T-cell (primary cell): ENCODE data around the gene PCDHA6. TPM values are rescaled to one million over a fixed set of nuclear protein-coding genes. Genes with fewer than 3 reads are reported as not detected.
"Not testable (repeated sequence)": the region's sequence is repeated elsewhere in the genome, so short reads cannot be mapped to it uniquely, and the experiment has no call there.

Experiments
- ATAC-seq, 4 experiments: fragments of 200-7000 bp in 3 of 4; fragments of 150-1000 bp in 1 of 4; cut with Tn5 transposase; replicated peaks in 1 of 4; 1 replicate in 3 of 4; 2 replicates in 1 of 4; pipeline ENCODE4 v1.10.0; 2021; ENCODE audit warnings: moderate library complexity in 3 of 4, mild to moderate bottlenecking in 2 of 4, moderate number of reproducible peaks in 1 of 4
- CTCF ChIA-PET, 2 donors: fragments of 300-600 bp; sonication (Branson Sonifier 250); formaldehyde crosslinking; loops; one replicate each; lab custom pipeline; 2022; ENCODE audit warnings: antibody characterized with exemption in 2 of 2; lab: Charles Lee
- POLR2A ChIA-PET, 2 donors: fragments of 300-600 bp; sonication (Branson Sonifier 250); formaldehyde crosslinking; loops; one replicate each; lab custom pipeline; 2022; ENCODE audit warnings: antibody characterized with exemption in 2 of 2; lab: Charles Lee
- DNase-seq, 35 experiments: peaks; one replicate each; pipeline versions ENCODE4 v3.0.0 to v3.0.0-alpha.2; 2013 to 2023
- H3K27ac ChIP-seq: one replicate; pipeline ENCODE4 v1.5.1; 2013; ENCODE audit warnings: low read length
- H3K27me3 ChIP-seq, 2 experiments: replicated peaks in 1 of 2; 1 replicate in 1 of 2; 2 replicates in 1 of 2; pipeline versions ENCODE4 v1.6.1 to v1.7.0; 2013; ENCODE audit warnings: low read length in 1 of 2, mixed read lengths in 1 of 2; ENCODE audit not compliant: control insufficient read depth in 2 of 2, insufficient read depth in 2 of 2; ENCODE audit errors: extremely low read depth in 1 of 2
- H3K36me3 ChIP-seq, 2 donors: 1 replicate in 1 of 2; 2 replicates in 1 of 2; pipeline versions ENCODE4 v1.6.1 to v1.7.0; 2013; ENCODE audit warnings: low read length in 1 of 2; ENCODE audit not compliant: control insufficient read depth in 2 of 2, insufficient read depth in 1 of 2; ENCODE audit errors: extremely low read depth in 1 of 2
- H3K4me1 ChIP-seq, 2 experiments: 1 replicate in 1 of 2; 2 replicates in 1 of 2; pipeline versions ENCODE4 v1.6.1 to v1.7.0; 2013; ENCODE audit warnings: low read length in 2 of 2, mixed read lengths in 1 of 2; ENCODE audit not compliant: insufficient read depth in 2 of 2, control insufficient read depth in 1 of 2; ENCODE audit errors: extremely low read depth in 1 of 2
- H3K4me3 ChIP-seq, 2 donors: 1 replicate in 1 of 2; 2 replicates in 1 of 2; pipeline versions ENCODE4 v1.5.1 to v1.7.0; 2013; ENCODE audit warnings: mild to moderate bottlenecking in 2 of 2, low read length in 1 of 2, moderate library complexity in 1 of 2; ENCODE audit not compliant: control insufficient read depth in 1 of 2; ENCODE audit errors: extremely low read depth in 1 of 2
- H3K9me3 ChIP-seq: 2 replicates; pipeline ENCODE4 v1.7.0; 2013
- H3K27ac Mint-ChIP-seq, 2 donors: one replicate each; pipeline ENCODE4 v1.8.0; 2020 to 2021; ENCODE audit warnings: mild to moderate bottlenecking in 2 of 2, mixed read lengths in 2 of 2
- H3K27me3 Mint-ChIP-seq, 2 donors: one replicate each; pipeline ENCODE4 v1.8.0; 2021 to 2022; ENCODE audit warnings: mixed read lengths in 2 of 2
- H3K36me3 Mint-ChIP-seq: one replicate; pipeline ENCODE4 v1.8.0; 2021; ENCODE audit warnings: mixed read lengths
- H3K4me1 Mint-ChIP-seq, 3 donors: one replicate each; pipeline ENCODE4 v1.8.0; 2020 to 2022; ENCODE audit warnings: mixed read lengths in 3 of 3, mild to moderate bottlenecking in 1 of 3
- H3K4me3 Mint-ChIP-seq, 3 donors: one replicate each; pipeline ENCODE4 v1.8.0; 2020 to 2022; ENCODE audit warnings: mild to moderate bottlenecking in 3 of 3, mixed read lengths in 3 of 3, moderate library complexity in 3 of 3
- H3K9me3 Mint-ChIP-seq, 3 donors: one replicate each; pipeline ENCODE4 v1.8.0; 2020 to 2022; ENCODE audit warnings: mixed read lengths in 3 of 3
- WGBS: methylation state at CpG from one replicate; pipeline ENCODE4 v1.1.5; 2013; ENCODE audit warnings: missing lambda C conversion rate; ENCODE audit not compliant: insufficient coverage; 5-methylcytosine and 5-hydroxymethylcytosine counted together
- total RNA-seq, 35 experiments: library from RNA in 6 of 35; stranded (reverse) in 6 of 35; fragments of 120-200 nt in 1 of 35; gene quantifications; one replicate each; pipeline versions ENCODE4 v1.2.1 to v1.2.4 and lab custom pipeline; 2013 to 2026

PCDHA6 gene
- total RNA-seq, 5 donors from 2014 or later (not counting 1 experiment from before 2014, with no cell fraction given): not detected

- ATAC-seq, CTCF ChIA-PET, POLR2A ChIA-PET, DNase-seq, H3K9me3 ChIP-seq, H3K36me3 ChIP-seq, H3K4me1 ChIP-seq, H3K4me1 Mint-ChIP-seq, H3K27ac Mint-ChIP-seq, H3K4me3 Mint-ChIP-seq, H3K27ac ChIP-seq, H3K36me3 Mint-ChIP-seq, H3K4me3 ChIP-seq: not testable (repeated sequence)
- peaks cover 3 to 12% of the 10 kb centered on the region in 2 experiments for H3K27me3 ChIP-seq
- 62% methylated on average over 79 of the region's 80 CpGs for WGBS
- Mint-ChIP-seq H3K27me3 (peaks cover 41 to 50% of the 10 kb centered on the region in 2 donors), H3K9me3 (peaks cover 17 to 34% (median 22%) of the 10 kb centered on the region in 3 donors)
Measured at GRCh38 chr5:140876541-140877261, 48.9 kb downstream of the PCDHA6 start.

DNA sequence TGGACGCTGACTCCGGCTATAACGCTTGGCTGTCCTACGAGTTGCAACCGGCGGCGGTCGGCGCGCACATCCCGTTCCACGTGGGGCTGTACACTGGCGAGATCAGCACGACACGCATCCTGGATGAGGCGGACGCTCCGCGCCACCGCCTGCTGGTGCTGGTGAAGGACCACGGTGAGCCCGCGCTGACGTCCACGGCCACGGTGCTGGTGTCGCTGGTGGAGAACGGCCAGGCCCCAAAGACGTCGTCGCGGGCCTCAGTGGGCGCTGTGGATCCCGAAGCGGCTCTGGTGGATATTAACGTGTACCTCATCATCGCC lies 49.5 kb downstream of the PCDHA6 start:
- H3K27me3 Mint-ChIP-seq: peaks cover 43 to 49% of the 10 kb centered on the region in 2 donors
- H3K9me3 Mint-ChIP-seq: peaks cover 19 to 35% (median 24%) of the 10 kb centered on the region in 3 donors
- H3K36me3 Mint-ChIP-seq: peaks cover 9% of the 10 kb centered on the region
- no peak overlapping the region for H3K4me3 Mint-ChIP-seq
- no peaks in the 10 kb centered on the region for H3K9me3 ChIP-seq
- H3K27me3 ChIP-seq: peaks cover 4 to 16% of the 10 kb centered on the region in 2 experiments
- 52% methylated on average over 37 of the region's 37 CpGs for WGBS
- CTCF ChIA-PET: no interaction called here
- no peak overlapping the region for H3K27ac Mint-ChIP-seq
- H3K4me1 ChIP-seq: no peaks in the 10 kb centered on the region
- POLR2A ChIA-PET: no interaction called here
- no peak for DNase-seq
- no peaks in the 10 kb centered on the region for H3K4me1 Mint-ChIP-seq
- no peak overlapping the region for H3K27ac ChIP-seq
- no peaks in the 10 kb centered on the region for H3K36me3 ChIP-seq
- ATAC-seq: no peak
- H3K4me3 ChIP-seq: no peak overlapping the region

Other genes with a start within 250 kb of the PCDHA6 start
- 1 to 10 TPM in 4 of 5 donors, under 1 TPM in 1; 0.70 to 1.8 (median 1.3) TPM for gene CD14, start 194.8 kb upstream of the PCDHA6 start, total RNA-seq
- gene TMCO6, start 188.5 kb upstream of the PCDHA6 start, total RNA-seq: 10 to 100 TPM; 24.9 to 56.8 (median 52.2) TPM
- gene NDUFA2, start 180.3 kb upstream of the PCDHA6 start, total RNA-seq: 10 to 100 TPM; 36.6 to 48.8 (median 45.4) TPM
- 100 to 1,000 TPM; 139 to 166 (median 152) TPM for gene IK, start 180.1 kb upstream of the PCDHA6 start, total RNA-seq
- 10 to 100 TPM; 36.6 to 50.9 (median 42.9) TPM for gene WDR55, start 163.1 kb upstream of the PCDHA6 start, total RNA-seq
- 1 to 10 TPM; 3.0 to 6.4 (median 5.5) TPM for gene DND1, start 154.4 kb upstream of the PCDHA6 start, total RNA-seq
- 10 to 100 TPM; 55.8 to 71.1 (median 70.0) TPM for gene HARS1, start 136.6 kb upstream of the PCDHA6 start, total RNA-seq
- 10 to 100 TPM; 30.7 to 58.5 (median 52.7) TPM for gene HARS2, start 136.5 kb upstream of the PCDHA6 start, total RNA-seq
- gene ZMAT2, start 127.5 kb upstream of the PCDHA6 start, total RNA-seq: 10 to 100 TPM; 39.9 to 59.5 (median 58.0) TPM
- gene PCDHA1, start 41.8 kb upstream of the PCDHA6 start, total RNA-seq: not detected
- gene PCDHA2, start 33.1 kb upstream of the PCDHA6 start, total RNA-seq: not detected
- not detected for gene PCDHA3, start 26.9 kb upstream of the PCDHA6 start, total RNA-seq
- gene PCDHA4, start 20.9 kb upstream of the PCDHA6 start, total RNA-seq: not detected
- gene PCDHA5, start 6.3 kb upstream of the PCDHA6 start, total RNA-seq: not detected
- gene PCDHA7, start 6.3 kb downstream of the PCDHA6 start, total RNA-seq: not detected
- gene PCDHA8, start 13.2 kb downstream of the PCDHA6 start, total RNA-seq: not detected
- gene PCDHA9, start 20.4 kb downstream of the PCDHA6 start, total RNA-seq: not detected
- under 1 TPM in 1 of 5 donors, not detected in 4; 0.07 TPM for gene PCDHA10, start 27.9 kb downstream of the PCDHA6 start, total RNA-seq
- gene PCDHA11, start 41.0 kb downstream of the PCDHA6 start, total RNA-seq: not detected
- not detected for gene PCDHA12, start 47.3 kb downstream of the PCDHA6 start, total RNA-seq
- not detected for gene PCDHA13, start 54.2 kb downstream of the PCDHA6 start, total RNA-seq
- under 1 TPM in 1 of 5 donors, not detected in 4; 0.06 TPM for gene PCDHAC1, start 98.3 kb downstream of the PCDHA6 start, total RNA-seq
- gene PCDHAC2, start 138.5 kb downstream of the PCDHA6 start, total RNA-seq: under 1 TPM in 1 of 5 donors, not detected in 4; 0.03 TPM
- gene PCDHB1, start 223.4 kb downstream of the PCDHA6 start, total RNA-seq: not detected